HepG2 (cell line): Measurements from ENCODE around the gene FBF1. TPM values are rescaled to one million over a fixed set of nuclear protein-coding genes. Genes with fewer than 3 reads are reported as not detected.

Experiments
- DNMT1 ChIP-seq: sonication (generic); formaldehyde crosslinking; IDR thresholded peaks from 2 replicates; pipeline ENCODE4 v1.5.1; 2020; ENCODE audit warnings: mild to moderate bottlenecking, missing genetic modification reagents
- FUBP1 ChIP-seq: sonication (generic); formaldehyde crosslinking; IDR thresholded peaks from 2 replicates; pipeline ENCODE4 v1.5.1; 2020; ENCODE audit warnings: missing genetic modification reagents, mild to moderate bottlenecking, borderline replicate concordance
- GABPB1 ChIP-seq: IDR thresholded peaks from 2 replicates; pipeline ENCODE4 v1.6.1; 2016; ENCODE audit warnings: mild to moderate bottlenecking, missing genetic modification reagents, moderate library complexity, missing compliant biosample characterization
- GZF1 ChIP-seq: sonication (generic); formaldehyde crosslinking; IDR thresholded peaks from 2 replicates; pipeline ENCODE4 v1.5.1; 2020; ENCODE audit warnings: mild to moderate bottlenecking, missing genetic modification reagents
- KLF11 ChIP-seq: IDR thresholded peaks from 2 replicates; pipeline ENCODE4 v1.6.1; 2016; ENCODE audit warnings: missing compliant biosample characterization
- SKIL ChIP-seq: sonication (generic); formaldehyde crosslinking; IDR thresholded peaks from 2 replicates; pipeline ENCODE4 v1.8.0; 2022; ENCODE audit warnings: missing genetic modification reagents, mild to moderate bottlenecking, moderate library complexity, borderline replicate concordance
- SNAI1 ChIP-seq: sonication (generic); formaldehyde crosslinking; IDR thresholded peaks from 2 replicates; pipeline ENCODE4 v1.5.0; 2020; ENCODE audit warnings: mild to moderate bottlenecking, missing genetic modification reagents, borderline replicate concordance
- XBP1 ChIP-seq: sonication (generic); formaldehyde crosslinking; IDR thresholded peaks from 2 replicates; pipeline ENCODE4 v1.5.0; 2020; ENCODE audit warnings: missing genetic modification reagents
- ZNF407 ChIP-seq: sonication (generic); formaldehyde crosslinking; IDR thresholded peaks from one replicate; pipeline ENCODE4 v1.5.1; 2020; ENCODE audit warnings: mild to moderate bottlenecking, missing genetic modification reagents; ENCODE audit errors: not compliant biosample characterization
- ZNF468 ChIP-seq: sonication (generic); formaldehyde crosslinking; IDR thresholded peaks from 2 replicates; pipeline ENCODE4 v1.8.0; 2022; ENCODE audit warnings: mild to moderate bottlenecking, moderate library complexity, missing genetic modification reagents
- ZNF513 ChIP-seq: sonication (generic); formaldehyde crosslinking; conservative IDR thresholded peaks from 2 replicates; pipeline ENCODE4 v1.5.0; 2020; ENCODE audit warnings: missing genetic modification reagents
- ZNF547 ChIP-seq: sonication (generic); formaldehyde crosslinking; IDR thresholded peaks from 2 replicates; pipeline ENCODE4 v1.5.1; 2020; ENCODE audit warnings: mild to moderate bottlenecking, missing genetic modification reagents
- ZNF597 ChIP-seq: sonication (generic); formaldehyde crosslinking; IDR thresholded peaks from 2 replicates; pipeline ENCODE4 v1.5.0; 2020; ENCODE audit warnings: missing genetic modification reagents
- ZNF891 ChIP-seq: sonication (generic); formaldehyde crosslinking; IDR thresholded peaks from 2 replicates; pipeline ENCODE4 v1.5.0; 2020; ENCODE audit warnings: mild to moderate bottlenecking, missing genetic modification reagents
- polyA plus RNA-seq, 8 experiments: library from polyadenylated mRNA; depleted of rRNA in 3 of 8; stranded (reverse) in 7 of 8; unstranded in 1 of 8; fragments of >200 nt; fragmentation: Illumina TruSeq in 4 of 8; extraction: Trizol in 4 of 8; gene quantifications; 2 replicates each; pipeline versions ENCODE4 v1.2.1 to v1.2.3, GENCODE V29; 2011 to 2016; ENCODE audit warnings: low read depth in 4 of 8, missing spikeins in 1 of 8, mixed read lengths in 1 of 8; ENCODE audit not compliant: insufficient read depth in 1 of 8
- total RNA-seq, 5 experiments: library from RNA; depleted of rRNA; stranded (reverse); fragments of >200 nt; fragmentation: Illumina TruSeq; extraction: Trizol; gene quantifications; 2 replicates each; pipeline ENCODE4 v1.2.3, GENCODE V29; 2016; ENCODE audit warnings: low read depth in 1 of 5

FBF1 gene
- total and polyA plus RNA-seq, 2 of the 13 experiments (the other 11 are each of a cell fraction or from before 2014, with no cell fraction given): 2.4 to 8.1 TPM

- TF ChIP-seq SKIL (CRISPR knock-in tag) (no peak; the same call in 1 of the 2 replicates), ZNF597 (0 out of 2 replicates have a peak, but pooled peaks have one; percentile 67), DNMT1 (peak; percentile 78; the same call in 1 of the 2 replicates), GZF1 (CRISPR knock-in tag) (no peak), GABPB1 (CRISPR knock-in tag) (0 out of 2 replicates have a peak, but pooled peaks have one; percentile 7), KLF11 (CRISPR knock-in tag) (no peak), ZNF547 (CRISPR knock-in tag) (no peak; the same call in 1 of the 2 replicates), SNAI1 (CRISPR knock-in tag) (no peak), XBP1 (no peak), FUBP1 (CRISPR knock-in tag) (no peak), ZNF407 (CRISPR knock-in tag) (peak; percentile 78), ZNF468 (no peak), ZNF513 (CRISPR knock-in tag) (0 out of 2 replicates have a peak, but pooled peaks have one; percentile 64), ZNF891 (no peak; the same call in 1 of the 2 replicates)
These were observed 63.1 kb downstream of the FBF1 start (continued) for GRCh38 chr17:75877752-75878173.
